T47D (cell line): ENCODE data around the gene SPNS2.

Experiments used
- DNase-seq, 2 experiments: peaks; one replicate each; pipeline versions ENCODE4 v3.0.0 to v3.0.0-alpha.2; 2011 to 2012; ENCODE audit warnings: low read depth in 1 of 2, low spot score in 1 of 2
- JUND ChIP-seq: IDR thresholded peaks from 2 replicates; pipeline ENCODE4 v1.6.1; 2012; ENCODE audit warnings: low read depth
- in situ Hi-C: cut with HindIII; loops from 2 replicates; pipeline ENCODE4 v1.10.0; 2016; ENCODE audit warnings: low sequenced_read_pairs, low pct_unique_long_range_greater_than_20kb

SPNS2 gene

DNA sequence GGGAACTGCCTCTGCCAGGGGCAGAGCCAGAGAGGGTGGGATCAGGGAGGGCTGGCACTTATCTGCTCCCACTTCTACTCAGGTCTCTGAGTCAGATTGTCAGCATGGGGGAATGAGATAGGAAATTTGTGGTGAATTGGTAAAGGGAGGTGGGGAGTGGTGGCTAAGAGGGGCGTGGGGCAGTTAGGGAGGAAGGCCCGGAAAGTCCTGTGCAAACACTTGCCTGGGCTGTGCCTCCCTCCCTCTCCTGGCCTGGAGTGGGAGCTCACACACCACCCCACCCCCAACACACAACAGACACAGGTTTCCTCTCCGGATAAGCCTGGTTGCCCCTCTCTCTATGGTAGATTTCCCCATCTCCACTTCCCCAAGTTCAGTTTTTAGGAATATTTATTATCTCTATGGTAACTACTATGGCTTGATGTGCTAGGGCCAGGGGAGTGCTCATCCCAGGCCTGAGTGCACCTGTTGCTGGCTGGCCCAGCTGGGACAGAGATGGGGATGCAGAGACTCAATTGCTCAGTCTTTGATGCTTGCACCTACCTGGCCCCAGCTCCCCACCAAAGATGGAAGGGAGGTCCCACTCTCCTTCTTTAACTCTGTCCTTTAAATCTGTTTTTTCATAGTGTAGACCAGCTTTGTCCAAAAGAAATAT, 2.7 kb downstream of the SPNS2 start:
- no peak for TF ChIP-seq JUND
- in situ Hi-C loops, result no loop called here
- DNase-seq, result no peak

DNA sequence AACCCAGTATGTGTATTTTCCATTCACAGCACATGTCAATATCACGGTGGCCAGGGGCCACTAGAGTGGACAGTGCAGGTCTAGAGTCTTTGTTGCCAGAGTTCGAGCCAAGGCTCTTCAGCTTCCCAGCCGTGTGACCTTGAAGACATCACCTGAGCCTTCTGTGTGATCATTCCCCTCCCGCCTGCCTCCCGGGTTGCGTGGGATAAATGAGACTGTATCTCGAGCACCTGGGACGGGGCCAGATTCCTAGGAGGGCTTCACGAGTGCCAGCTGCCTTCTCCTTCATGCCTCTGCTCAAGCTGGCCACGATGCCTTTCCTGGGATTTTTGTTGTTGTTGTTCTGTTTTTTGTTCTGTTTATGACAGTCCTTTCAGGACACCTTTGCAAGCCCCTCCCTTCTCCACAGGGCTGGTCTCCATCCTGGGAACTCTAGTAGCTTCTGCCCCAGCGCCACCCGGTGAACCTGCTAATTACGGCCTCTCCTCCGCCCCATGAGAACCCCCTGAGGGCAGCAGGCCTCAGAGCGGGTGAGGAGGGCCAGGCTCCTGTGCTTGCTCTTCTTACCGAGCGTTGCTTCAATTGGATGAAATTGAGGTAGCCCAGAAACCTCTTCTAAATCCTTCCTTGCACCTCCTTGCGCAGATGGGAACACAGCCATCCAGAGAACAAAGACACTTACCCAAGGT, 3.9 kb downstream of the SPNS2 start:
- no peak for DNase-seq
- no peak for TF ChIP-seq JUND
- in situ Hi-C loops, result no loop called here

GRCh38 chr17:4503283-4504025, 4.8 kb downstream of the SPNS2 start:
- DNase-seq, result no peak
- in situ Hi-C loops, result no loop called here
- TF ChIP-seq JUND, result no peak

DNA sequence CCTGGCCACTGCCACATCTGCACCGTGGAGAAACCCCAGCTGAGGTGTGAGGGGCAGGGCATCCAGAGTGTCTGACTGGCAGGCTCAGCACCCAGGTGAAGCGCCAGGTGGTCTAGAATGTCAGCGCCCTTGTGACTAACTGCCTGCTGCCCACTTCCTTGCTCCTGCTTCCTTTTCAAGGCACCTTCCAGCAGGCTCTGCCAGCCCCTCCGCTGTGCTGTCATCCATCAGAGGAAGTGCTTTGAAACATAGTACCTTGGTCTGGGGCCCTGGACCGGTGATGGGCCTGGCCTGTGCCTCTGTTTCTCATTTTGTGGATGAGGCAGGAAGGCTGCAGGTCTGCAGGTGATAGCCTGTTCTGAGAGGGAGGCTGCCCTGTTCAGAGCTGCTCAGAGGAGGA, 5.5 kb downstream of the SPNS2 start:
- in situ Hi-C loops, result no loop called here
- no peak for DNase-seq
- TF ChIP-seq JUND, result no peak

DNA sequence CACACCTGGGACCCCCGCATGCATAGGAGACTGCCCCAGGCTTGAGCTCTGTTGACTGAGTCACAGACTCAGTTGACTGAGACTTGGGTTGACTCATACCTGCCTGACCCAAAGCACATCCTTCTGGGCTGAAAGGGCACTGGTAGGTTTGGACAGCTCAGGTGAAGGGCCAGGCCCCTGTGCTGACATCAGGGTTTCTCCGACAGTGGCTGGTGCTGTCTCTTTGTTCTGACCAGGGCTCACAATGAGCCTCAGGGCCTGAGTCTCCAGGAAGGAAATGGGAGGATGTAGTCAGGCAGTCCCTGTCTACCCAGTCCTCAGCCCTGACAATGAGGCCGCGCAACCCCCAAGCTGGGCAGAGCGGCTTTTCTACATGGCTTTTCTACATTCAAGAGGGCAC, 6.5 kb downstream of the SPNS2 start:
- in situ Hi-C loops, result no loop called here
- DNase-seq, result no peak
- TF ChIP-seq JUND, result no peak

- TF ChIP-seq JUND, result no peak
- in situ Hi-C loops, result no loop called here
These were observed 7.6 kb downstream of the SPNS2 start for GRCh38 chr17:4506175-4506813.

GRCh38 chr17:4506892-4507291, 8.2 kb downstream of the SPNS2 start:
- in situ Hi-C loops, result no loop called here
- DNase-seq, result no peak
- no peak for TF ChIP-seq JUND

More at GRCh38 chr17:4506175-4506813, 7.6 kb downstream of the SPNS2 start:
- DNase-seq, result no peak

GRCh38 chr17:4507361-4508111, 8.9 kb downstream of the SPNS2 start:
- DNase-seq, result no peak
- no peak for TF ChIP-seq JUND
- in situ Hi-C loops, result no loop called here

GRCh38 chr17:4508207-4508606, 9.5 kb downstream of the SPNS2 start:
- DNase-seq, result no peak
- in situ Hi-C loops, result no loop called here

GRCh38 chr17:4509401-4509800, 10.7 kb downstream of the SPNS2 start:
- in situ Hi-C loops, result no loop called here
- no peak for TF ChIP-seq JUND
- DNase-seq, result no peak

More at GRCh38 chr17:4508207-4508606, 9.5 kb downstream of the SPNS2 start:
- no peak for TF ChIP-seq JUND

- DNase-seq, result no peak
- no peak for TF ChIP-seq JUND
- in situ Hi-C loops, result no loop called here
These were observed 11.4 kb downstream of the SPNS2 start for GRCh38 chr17:4509923-4510617.

DNA sequence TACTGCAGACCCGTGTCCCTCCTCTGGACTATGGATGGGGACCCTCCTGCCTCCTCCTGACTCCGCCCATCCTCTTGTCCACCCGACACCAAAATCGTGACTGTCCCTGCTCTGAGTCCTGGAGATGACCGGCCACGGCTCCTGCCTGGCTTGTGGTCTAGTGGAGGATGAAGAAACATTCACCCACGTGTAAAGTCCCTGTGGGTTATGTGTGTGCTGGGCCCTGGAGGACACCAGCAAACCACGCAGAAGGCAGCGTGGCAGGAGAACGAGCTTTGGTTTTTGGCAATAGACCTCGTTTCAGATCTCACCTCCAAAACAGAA, 11.9 kb downstream of the SPNS2 start:
- DNase-seq, result no peak
- no peak for TF ChIP-seq JUND
- in situ Hi-C loops, result no loop called here
